ENCODE data around the gene PMPCA.

PMPCA gene

GRCh38 chr9:136456258-136456657 lies 45.8 kb downstream of the PMPCA start:
- DNase-seq (ENCODE audit: low read depth, low spot score) = no peak

- DNase-seq (ENCODE audit: low read depth, low spot score) = no peak
Measured at GRCh38 chr9:136457326-136457725, 46.9 kb downstream of the PMPCA start.

- no peak for DNase-seq (ENCODE audit: low read depth, low spot score)
Measured at GRCh38 chr9:136459425-136459824, 49.0 kb downstream of the PMPCA start.

GRCh38 chr9:136460772-136461325 lies 50.4 kb downstream of the PMPCA start:
- no peak for DNase-seq (ENCODE audit: low read depth, low spot score)

GRCh38 chr9:136462664-136463063 lies 52.2 kb downstream of the PMPCA start:
- no peak for DNase-seq (ENCODE audit: low read depth, low spot score)

GRCh38 chr9:136463578-136463977 lies 53.1 kb downstream of the PMPCA start:
- DNase-seq (ENCODE audit: low read depth, low spot score) = no peak

- DNase-seq (ENCODE audit: low read depth, low spot score) = no peak
Measured at GRCh38 chr9:136464241-136464640, 53.8 kb downstream of the PMPCA start.

- no peak for DNase-seq (ENCODE audit: low read depth, low spot score)
Measured at GRCh38 chr9:136465500-136466154, 55.2 kb downstream of the PMPCA start.

- DNase-seq (ENCODE audit: low read depth, low spot score) = no peak
Measured at GRCh38 chr9:136466155-136466541, 55.7 kb downstream of the PMPCA start.

GRCh38 chr9:136467766-136468165 lies 57.3 kb downstream of the PMPCA start:
- no peak for DNase-seq (ENCODE audit: low read depth, low spot score)

- DNase-seq (ENCODE audit: low read depth, low spot score) = no peak
Measured at GRCh38 chr9:136470356-136470755, 59.9 kb downstream of the PMPCA start.

GRCh38 chr9:136470792-136471469 lies 60.5 kb downstream of the PMPCA start:
- no peak for DNase-seq (ENCODE audit: low read depth, low spot score)

- no peak for DNase-seq (ENCODE audit: low read depth, low spot score)
Measured at GRCh38 chr9:136471802-136472487, 61.5 kb downstream of the PMPCA start.

- DNase-seq (ENCODE audit: low read depth, low spot score) = no peak
Measured at GRCh38 chr9:136472640-136473353, 62.3 kb downstream of the PMPCA start.

GRCh38 chr9:136473354-136473721 lies 62.9 kb downstream of the PMPCA start:
- no peak for DNase-seq (ENCODE audit: low read depth, low spot score)

Measured in activated CD4-positive, CD25-positive, alpha-beta regulatory T cell treated with anti-CD3 and anti-CD28 coated beads, Interleukin-2, amount 50 U/mL, for 16 hours (primary cell).